Muscle of arm (tissue), 12 donors: ENCODE measurements around the gene CHST11. TPM values are rescaled to one million over a fixed set of nuclear protein-coding genes. Genes with fewer than 3 reads are reported as not detected.

ENCODE experiments used
- DNase-seq: peaks from one replicate; pipeline ENCODE4 v3.0.0-alpha.2; 2013
- polyA plus RNA-seq, 12 donors: library from polyadenylated mRNA; unstranded; fragments of 120-200 nt; gene quantifications; one replicate each; pipeline ENCODE4 v1.2.1, GENCODE V29; 2013; ENCODE audit not compliant: insufficient read length in 12 of 12

Gene CHST11
- polyA plus RNA-seq, 12 donors, result 1.4 to 13.3 (median 2.7) TPM; not detected in 1

DNA sequence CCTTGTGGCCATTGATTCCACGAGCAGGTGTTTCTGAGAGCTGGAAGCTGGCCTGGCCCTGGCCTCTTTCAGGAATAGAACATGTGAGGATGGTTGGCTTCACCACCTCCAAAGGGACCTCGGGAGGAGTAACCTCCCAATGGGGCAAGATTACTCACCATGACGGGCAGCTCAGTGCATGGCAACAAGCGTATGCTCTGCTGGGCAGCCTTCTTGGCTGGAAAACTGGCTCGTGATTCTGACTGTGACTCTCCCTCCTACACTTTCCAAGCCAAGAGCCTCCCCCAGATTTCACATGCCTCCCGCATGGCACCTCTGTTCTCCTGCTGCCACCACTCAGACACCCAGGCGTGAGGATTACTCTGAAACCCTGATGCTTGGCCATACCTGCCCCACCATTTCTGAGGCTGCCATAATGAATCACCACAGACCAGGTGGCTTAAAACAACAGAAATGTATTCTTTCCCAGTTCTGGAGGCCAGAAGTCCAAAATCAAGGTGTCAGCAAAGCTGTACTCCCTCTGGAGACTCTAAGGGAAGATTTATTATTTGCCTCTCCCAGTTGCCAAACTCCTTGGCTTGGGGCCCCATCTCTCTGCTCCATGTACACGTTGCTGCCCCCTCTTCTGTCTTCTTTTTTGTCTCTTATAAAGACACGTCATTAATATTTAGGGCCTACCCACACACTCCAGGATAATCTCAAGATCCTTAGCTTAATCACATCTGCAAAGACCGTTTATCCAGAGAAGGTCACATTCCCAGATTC is 215.9 kb downstream of the CHST11 start:
- no peak for DNase-seq

DNA sequence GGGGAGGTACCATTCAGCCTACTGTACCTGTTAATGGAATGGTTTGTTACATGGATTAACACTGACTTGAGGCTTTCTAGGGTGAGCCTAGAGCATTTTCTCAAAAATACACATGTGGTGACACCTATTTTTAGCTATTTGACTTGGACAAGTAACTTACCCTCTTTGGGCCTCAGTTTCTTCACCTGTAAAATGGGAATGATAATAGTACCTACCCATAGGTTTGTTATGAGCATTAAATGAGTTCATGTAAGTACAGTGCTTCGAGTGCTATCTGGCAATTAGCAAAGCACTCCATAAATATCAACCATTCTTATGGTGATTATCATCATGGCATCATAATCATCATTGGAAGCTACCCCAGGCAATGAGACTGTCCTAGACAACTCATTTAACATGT is 216.5 kb downstream of the CHST11 start:
- DNase-seq, result no peak

DNA sequence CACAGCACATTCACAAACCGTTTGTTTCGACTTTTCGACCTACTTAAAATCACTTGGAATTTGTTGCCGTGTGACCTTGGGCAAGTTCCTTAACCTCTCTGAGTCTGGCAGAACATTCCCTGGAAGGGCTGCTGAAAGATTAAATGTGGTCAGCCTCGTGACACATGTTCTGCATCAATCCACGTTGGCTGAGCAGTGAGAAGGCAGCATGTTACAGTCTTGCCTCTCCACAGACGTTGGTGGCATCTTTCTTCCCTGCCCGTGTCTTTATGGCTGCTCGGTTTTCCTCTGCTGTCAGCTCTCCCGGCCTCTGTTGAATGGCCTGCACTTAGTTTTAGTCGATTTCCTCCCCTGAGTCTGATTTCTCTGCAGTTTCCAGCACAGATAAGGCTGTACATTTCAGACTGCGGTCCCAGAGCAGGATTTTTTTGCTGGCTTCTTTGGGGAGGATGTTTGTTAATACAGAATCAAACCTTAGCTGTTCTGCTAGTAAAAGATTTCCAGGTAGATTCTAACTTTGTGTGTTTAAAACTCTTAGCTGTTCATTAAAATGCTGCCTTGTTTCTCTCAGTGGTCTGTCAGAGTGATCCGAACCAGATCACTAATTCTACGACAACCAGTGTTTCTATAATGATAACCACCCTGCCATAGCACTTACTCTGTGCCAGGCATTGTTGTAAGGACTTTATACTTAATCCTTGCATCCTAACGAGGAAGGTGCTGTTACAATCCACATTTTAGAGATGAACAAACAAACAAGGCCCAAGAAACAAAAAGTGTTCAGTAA is 217.1 kb downstream of the CHST11 start:
- DNase-seq, result no peak

DNA sequence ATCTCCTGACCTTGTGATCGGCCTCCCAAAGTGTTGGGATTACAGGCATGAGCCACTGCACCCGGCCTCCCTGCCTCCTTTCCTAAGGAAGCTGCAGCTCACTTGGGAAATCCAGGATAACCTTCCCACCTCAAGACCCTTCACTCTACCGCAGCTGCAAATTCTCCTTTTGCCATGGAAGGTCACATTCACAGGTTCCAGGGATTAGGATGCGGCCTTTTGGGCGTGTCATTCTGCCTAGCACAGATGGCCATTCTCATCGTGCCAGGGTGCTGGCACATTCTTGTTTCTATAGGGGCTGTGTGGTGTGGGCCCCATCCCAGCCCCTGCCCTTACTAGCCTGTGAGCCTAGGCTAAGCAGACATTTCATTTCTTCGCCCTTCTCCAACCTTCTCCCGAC is 219.9 kb downstream of the CHST11 start:
- DNase-seq, result no peak

DNA sequence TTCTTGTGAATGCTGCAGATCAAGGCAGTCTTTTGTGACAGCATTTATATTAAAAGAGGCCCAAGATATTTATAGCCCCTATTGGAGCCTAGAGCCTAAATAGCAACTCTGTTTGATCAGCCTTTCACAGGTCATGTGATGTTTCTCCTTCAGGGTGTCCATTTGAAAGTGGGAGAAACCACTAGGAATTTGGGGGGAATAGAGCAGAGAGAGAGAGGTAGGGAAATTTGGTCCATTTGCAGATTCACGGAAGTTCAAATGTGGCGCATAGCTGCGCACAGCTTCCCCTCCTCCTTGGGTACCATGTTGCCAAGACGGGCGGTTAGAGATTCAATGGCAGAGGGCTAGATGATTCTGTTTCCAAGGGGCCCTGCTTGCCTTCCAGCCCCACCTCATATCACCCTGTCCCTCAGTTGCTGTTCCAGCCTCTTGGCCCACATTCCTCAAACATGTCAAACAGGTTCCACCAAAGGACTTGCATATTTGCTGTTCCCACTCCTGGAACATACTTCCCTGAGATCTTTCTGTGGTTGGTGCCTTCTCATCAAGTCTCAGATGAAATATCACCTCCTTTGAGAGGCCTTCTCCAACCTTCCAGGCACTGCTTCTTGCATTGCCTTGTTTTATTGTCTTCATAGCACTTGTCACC is 220.8 kb downstream of the CHST11 start:
- no peak for DNase-seq

DNA sequence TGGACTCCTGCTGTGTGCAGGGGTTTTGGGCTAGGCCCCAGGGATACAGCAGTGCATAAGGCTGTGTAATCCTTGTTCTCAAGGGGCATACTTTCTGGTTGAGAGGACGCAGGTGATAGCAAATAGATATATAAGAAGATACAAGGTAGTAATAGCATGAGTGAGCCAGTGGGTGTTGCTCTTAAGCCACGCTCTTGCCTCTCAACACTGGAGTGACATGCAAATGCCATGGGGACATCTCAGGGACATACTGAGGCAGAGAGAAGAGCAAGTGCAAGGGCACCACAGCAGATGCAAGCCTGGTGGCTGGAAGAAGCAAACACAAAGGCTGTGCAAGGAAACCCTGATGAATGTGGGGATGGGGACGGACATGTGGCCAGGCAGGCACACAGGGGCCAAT is 223.3 kb downstream of the CHST11 start:
- no peak for DNase-seq

DNA sequence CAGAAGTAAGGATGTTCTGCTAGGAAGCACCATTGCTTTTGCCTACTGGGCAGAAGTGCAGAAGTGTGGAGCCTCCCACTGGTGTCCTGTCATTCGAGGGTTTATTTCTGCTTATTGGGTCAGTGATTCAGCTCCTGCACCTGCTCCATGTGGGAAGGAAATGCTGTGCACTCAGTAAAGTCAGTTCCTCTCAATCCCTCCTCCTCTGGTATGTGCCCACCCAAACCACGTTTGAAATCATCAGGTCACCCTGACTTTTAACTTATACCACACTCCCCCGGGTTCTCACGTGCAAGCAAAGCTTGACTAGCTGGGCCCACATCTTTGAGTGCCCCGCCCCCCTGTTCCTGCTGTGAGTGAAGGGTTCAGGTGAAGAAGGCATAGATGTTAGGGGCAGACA is 223.7 kb downstream of the CHST11 start:
- no peak for DNase-seq

DNA sequence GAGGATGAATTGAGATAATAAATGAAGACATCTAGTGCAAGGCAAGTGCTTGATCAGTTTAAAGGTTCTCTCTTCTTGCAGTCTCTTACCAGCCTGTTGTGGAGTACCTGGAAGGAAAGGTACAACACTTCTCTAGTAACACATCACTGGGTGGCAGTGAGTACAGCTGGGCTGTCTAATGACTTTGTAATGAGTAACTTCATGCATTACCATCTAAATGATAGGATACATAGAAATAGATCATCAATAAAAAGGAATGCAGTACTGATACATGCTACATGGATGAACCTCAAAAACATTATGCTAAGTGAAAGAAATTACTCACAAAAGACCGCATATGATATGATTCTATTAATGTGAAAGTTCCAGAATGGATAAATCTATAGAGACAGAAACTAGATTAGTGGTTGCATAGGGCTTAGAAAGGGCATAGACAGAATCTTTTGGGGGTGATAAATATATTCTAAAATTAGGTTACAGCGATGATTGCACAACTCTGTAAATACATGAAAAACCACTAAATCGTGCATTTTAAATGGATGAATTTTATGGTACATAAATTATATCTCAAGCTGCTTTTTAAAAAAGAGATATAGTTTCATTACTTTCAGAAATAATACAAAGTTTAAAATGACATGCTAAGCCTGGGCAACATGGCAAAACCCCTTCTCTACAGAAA is 224.4 kb downstream of the CHST11 start:
- DNase-seq, result no peak

DNA sequence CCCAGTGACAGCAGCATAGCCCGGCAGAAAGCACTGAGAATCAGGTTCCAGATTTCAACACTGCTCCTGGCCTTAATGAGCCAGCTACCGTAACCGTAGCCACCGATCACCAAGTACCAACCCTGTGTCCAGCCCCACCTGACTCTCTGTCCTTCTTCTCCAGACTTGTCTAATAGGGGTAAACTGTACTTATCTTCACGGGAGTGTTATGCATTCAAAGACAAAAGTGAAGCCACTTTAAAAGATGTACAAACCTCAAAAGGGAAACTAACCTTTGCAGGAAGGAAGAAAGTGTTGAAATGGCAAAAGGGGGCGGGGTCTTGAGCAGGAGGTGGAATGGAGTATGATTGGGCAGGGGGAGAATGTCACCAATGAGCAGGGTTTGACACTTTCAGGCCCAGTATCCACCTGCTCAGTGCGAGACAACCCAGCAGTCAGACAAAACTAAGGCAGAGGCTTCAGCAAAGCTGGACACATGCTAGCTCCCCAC is 226.1 kb downstream of the CHST11 start:
- no peak for DNase-seq

DNA sequence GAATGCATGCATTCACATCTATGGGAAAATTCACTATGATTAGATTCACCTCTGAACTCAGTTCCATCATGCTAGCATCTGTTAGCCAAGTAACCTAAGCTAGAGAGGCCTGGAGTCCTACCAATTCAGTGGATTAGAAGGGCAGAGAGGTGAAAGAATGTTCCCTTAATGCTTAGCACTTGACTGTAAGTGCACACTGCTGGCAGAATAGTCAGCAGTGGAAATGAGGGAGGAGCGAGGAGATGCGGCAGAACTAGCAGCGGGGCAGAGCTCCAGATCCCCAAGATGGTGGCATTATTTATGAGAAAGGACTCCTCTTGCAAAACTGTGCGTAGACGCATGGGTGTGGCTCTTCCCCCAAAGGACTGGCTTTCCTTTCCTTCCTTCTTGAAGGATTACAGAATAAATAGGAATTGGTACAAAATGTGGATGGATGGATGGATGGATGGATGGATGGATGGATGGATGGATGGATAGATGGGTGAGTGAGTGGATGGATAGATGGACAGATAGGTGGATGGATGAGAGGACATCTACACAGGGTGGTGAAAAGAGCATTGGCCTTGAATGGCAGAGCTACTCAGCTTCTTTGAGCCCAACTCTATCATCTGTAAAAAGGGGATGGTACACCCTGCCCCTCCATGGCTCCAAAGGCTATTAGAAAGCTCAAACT is 227.2 kb downstream of the CHST11 start:
- no peak for DNase-seq

DNA sequence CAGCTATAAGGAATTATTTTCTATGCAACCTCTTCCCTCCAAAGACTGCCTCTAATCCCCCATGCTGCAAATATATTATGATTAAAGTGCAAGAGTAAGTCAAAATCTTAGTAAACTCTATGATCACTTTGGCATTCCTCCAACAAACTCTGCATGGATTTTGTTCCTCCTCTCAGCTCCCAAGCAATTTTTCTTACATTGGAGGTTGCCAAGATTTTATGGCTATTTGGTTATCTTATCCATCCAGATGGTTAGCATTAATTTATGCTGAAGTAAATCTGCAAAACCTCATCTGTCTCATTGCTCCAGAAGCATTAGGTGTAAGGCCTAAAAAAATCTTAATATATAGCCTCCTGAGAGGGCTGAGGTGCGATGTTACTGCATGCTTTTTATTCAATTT is 228.1 kb downstream of the CHST11 start:
- DNase-seq, result peak; percentile 64

DNA sequence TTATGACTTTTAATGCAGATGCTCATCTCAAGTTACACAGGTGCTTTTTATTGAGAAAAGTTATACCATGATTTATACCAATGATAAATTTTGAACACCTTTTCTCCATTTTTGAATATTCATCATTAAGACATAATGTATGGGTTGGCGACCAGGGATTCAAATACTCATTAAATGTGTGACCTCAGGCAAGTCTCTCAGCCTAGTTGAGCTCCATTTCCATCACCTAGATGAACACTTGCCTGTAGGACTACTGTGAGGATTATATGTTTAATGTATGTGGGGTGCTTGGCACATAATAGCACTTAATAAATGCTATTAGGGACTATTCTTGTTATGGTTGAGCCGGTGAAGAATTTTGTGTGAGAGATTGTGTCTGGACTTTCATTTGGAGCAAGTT is 228.6 kb downstream of the CHST11 start:
- no peak for DNase-seq

DNA sequence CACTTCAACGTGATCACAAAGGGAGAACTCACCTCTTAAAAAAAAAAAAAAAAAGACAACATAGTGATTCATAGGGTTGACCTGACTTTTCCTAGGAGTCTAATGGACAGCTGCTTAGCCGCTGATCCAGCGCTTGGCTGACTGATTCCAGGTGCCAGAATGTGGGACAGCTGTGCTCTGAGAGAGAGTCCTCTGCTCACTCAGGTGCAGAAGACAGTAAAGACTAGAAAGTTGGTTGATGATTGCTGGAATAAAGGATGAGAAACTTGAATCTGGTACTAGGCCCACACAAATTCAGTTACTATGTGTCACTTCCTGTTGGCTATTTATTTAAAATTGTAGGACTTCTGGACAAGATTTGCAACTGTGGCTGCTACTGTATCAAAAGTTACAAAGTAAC is 229.4 kb downstream of the CHST11 start:
- DNase-seq, result no peak

DNA sequence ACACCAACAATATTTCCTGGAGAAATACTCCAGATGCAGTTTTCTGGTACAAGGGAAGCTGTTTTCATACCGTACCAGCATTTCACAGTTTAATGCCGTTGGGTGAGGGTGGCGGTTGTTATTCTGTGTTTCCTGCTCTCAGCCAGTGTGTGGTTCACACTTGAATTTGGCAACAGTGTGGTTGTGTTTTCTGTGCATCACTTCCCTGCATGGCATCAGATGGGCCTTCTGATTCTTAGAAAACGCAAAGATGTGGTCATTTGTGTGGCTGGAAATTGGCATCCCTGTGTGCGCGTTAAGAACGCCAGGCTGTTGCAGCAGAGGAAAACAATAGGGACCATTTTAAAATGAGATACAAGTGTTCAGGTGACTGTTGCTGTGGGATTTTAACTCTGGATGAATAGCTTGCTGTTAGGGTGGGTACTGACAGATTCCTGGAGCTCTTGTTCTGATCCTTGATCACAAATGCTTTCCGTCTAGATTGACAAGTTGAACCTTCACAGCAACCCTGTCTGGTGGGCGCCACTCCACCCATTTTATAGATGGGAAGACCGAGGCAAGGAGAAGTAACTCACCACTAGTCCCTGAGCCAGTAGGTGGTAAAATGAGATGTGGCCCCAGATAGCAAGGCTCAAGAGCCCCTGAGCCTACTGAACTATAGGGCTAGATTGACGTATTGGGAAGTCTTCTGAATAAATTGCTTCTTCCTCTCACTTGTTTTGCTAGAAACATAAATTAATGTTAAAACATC is 231.2 kb downstream of the CHST11 start:
- DNase-seq, result no peak

DNA sequence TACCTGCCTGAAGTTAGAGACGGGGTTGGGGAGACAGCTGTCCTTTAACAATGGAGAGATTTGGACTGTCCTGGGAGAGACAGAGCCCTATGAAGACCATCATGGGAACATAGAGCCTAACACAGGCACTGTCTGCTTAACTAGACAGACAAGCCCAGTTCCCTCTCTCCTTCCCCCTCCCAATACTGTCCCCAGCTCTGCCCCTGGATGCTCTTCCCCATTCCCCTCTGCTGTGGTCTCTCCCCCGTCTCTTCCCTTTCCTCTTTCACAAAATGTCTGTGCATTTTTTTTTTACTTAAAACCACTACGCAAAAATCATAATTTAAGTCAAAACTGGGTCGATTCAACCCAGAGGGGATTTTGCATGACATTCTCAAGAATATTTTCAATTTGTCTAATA is 232.9 kb downstream of the CHST11 start:
- DNase-seq, result no peak

DNA sequence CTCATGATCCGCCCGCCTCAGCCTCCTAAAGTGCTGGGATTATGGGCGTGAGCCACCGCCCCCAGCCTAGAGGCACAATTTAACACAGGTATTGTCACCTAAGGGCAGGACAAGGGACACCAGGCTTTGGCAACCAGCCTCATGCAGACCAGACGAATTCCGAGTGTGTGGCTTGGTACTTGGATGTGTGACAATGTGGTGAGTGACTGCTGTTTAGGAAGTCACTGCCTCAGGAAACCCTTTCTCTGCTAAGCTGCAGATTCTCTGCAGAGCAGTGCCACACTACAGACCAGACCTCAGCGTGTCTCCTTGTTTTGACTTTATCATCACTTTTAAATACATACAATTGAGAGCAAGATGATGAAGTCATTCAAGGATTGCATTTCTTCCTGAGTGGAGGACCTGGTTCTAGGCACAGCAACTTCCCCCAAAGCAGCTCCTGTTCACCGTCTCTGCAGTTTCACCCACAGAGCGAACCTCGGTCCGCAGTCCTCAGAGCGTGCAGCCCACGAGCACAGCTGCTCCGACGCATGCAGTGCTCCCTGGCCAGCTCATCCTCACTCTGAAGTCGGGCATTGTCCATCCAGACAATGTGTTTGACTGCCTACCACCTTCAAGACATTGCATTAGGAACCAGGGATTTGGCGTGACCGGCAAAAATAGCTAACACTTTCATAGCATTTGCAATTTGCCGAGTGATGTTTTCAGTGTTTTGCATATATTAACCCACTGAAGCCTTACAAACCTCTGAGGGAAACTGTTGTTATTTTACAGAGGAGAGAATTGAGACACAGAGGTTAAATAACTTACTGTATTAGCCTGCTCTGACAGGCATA is 235.2 kb downstream of the CHST11 start:
- no peak for DNase-seq

DNA sequence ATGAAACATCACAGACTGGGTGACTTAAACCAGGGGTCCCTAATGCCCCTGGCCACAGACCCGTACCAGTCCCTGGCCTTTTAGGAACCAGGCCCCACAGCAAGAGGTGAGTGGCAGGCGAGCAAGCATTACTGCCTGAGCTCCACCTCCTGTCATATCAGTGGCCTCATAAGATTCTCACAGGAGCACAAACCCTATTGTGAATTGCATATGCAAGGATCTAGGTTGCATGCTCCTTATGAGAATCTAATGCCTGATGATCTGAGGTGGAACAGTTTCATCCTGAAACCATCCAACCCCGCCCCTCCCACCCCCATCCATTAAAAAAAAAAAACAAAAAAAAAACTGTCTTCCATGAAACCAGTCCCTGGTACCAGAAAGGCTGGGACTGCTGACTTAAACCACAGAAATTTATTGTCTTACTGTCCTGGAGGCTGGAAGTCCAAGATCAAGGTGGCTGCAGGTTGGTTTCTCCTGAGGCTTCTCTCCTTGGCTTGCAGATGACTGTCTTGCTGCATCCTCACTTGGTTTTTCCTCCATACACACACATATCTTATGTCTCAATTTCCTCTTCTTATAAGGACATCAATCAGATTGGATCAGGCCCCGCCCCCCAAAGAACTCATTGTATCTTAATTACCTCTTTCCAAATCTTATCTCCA is 235.9 kb downstream of the CHST11 start:
- no peak for DNase-seq

DNA sequence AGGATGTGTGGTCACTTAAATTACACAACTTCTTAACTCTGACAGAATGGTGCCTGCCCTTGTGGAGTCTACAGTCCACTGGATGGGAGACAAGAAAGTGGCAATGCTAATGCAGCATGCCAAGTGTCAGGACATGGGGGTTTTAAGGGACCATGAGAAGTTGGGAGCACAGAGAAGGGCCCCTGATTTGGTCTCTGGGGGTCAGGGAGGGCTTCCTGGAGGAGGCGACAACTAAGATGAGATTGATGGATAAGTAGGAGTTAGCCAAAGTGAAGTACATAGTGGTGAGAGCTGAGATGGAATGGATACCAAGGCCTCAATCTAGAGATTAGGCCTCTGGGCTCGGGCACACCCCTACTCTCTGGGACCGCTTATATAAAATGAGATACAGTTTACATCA is 236.7 kb downstream of the CHST11 start:
- no peak for DNase-seq

DNA sequence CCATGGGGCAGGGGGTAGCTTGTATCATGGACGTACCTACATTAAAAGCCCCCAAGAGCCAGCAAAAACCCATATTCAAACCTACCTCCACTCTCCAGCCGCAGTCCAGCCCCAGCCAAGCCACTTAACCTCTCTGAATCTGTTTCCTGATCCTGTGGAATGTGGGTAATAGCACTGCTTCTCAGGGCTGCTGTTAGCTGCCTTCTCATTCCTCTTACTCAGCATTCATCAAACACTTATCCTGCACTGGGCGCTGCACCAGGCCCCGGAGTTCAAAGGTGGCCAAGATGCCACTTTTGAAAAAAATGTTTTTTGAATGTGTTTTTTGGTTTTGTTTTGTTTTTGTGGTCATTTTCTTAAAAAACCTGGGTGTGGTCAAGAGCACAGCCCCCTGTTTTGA is 237.4 kb downstream of the CHST11 start:
- DNase-seq, result no peak
